ENCODE data around the gene KIF4B. TPM values are rescaled to one million over a fixed set of nuclear protein-coding genes. Genes with fewer than 3 reads are reported as not detected.

Gene KIF4B
- polyA plus RNA-seq, 1 donor (not counting 4 experiments of a cell fraction or from before 2014, with no cell fraction given): not detected

DNA sequence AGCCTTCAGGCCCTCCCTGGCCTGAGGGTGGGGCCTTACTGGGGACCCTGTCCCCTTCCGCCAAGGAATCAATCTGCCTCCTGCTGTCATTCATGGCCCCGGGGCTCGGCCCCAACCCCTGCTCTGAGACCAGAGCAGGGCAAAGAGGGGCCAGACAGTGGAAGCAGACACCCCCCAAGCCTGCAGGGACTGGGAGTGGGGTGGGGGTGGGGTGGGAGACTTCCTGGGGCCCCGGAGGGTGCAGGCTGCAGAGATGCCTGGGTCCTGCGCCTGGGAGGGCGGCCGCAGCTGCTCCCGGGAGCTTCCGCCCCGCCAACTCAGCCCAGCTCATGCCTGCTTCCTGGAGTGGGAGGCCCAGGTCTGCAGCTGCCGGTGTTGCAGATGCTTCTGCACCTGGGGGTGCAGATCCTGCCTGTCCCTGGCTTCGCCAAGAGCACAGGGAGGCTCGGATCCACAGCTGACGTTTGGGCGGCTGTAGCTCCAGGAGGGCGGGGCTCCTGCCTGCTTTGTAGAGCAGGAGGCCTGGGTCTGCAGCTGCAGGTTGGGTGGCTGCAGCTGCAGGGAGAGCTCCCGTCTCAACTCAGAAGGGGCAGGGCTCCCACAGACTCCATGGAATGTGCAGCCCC lies 6.2 kb downstream of the KIF4B start:
- Histone ChIP-seq H3K27ac (ENCODE audit: control insufficient read depth, insufficient read depth, low read length) (no peak overlapping the region), H3K4me1 (ENCODE audit: control insufficient read depth, extremely low read depth, insufficient read depth, low read length) (no peaks in the 10 kb centered on the region), H3K27me3 (ENCODE audit: control insufficient read depth, extremely low read depth, insufficient read depth, low read length) (no peaks in the 10 kb centered on the region), H3K9ac (ENCODE audit: control insufficient read depth, extremely low read depth, insufficient read depth, low read length) (no peak overlapping the region), H3K4me3 (ENCODE audit: control insufficient read depth in 2 of 3, extremely low read depth in 1 of 3, insufficient read depth in 2 of 3, low read depth in 1 of 3, low read length in 3 of 3) (no peak overlapping the region), H3K79me2 (ENCODE audit: control insufficient read depth, insufficient read depth, low read length) (no peaks in the 10 kb centered on the region), H3K36me3 (ENCODE audit: control insufficient read depth in 2 of 2, extremely low read depth in 1 of 2, insufficient read depth in 2 of 2, low read length in 2 of 2) (no peaks in the 10 kb centered on the region), H3K9me1 (ENCODE audit: control insufficient read depth, extremely low read depth, insufficient read depth, low read length) (no peaks in the 10 kb centered on the region), H4K20me1 (ENCODE audit: control insufficient read depth, extremely low read depth, insufficient read depth, low read length) (no peaks in the 10 kb centered on the region), H3K4me2 (ENCODE audit: control insufficient read depth, extremely low read depth, insufficient read depth, low read depth, low read length) (no peak overlapping the region), H3K9me3 (ENCODE audit: control insufficient read depth, low read depth, low read length) (no peaks in the 10 kb centered on the region), H2AFZ (ENCODE audit: control insufficient read depth, low read length) (no peak overlapping the region)
- FAIRE-seq (no peak), DNase-seq (ENCODE audit: low read depth, low spot score) (no peak)
- dilution Hi-C loops (cut with MboI; ENCODE audit: extremely low pct_ligation_motif_present, low sequenced_read_pairs): no loop called here
- TF ChIP-seq, protein P1, sequence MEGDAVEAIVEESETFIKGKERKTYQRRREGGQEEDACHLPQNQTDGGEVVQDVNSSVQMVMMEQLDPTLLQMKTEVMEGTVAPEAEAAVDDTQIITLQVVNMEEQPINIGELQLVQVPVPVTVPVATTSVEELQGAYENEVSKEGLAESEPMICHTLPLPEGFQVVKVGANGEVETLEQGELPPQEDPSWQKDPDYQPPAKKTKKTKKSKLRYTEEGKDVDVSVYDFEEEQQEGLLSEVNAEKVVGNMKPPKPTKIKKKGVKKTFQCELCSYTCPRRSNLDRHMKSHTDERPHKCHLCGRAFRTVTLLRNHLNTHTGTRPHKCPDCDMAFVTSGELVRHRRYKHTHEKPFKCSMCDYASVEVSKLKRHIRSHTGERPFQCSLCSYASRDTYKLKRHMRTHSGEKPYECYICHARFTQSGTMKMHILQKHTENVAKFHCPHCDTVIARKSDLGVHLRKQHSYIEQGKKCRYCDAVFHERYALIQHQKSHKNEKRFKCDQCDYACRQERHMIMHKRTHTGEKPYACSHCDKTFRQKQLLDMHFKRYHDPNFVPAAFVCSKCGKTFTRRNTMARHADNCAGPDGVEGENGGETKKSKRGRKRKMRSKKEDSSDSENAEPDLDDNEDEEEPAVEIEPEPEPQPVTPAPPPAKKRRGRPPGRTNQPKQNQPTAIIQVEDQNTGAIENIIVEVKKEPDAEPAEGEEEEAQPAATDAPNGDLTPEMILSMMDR (optimal IDR thresholded peaks at IDR 0.05 in 1 of 3, IDR thresholded peaks at IDR 0.05 in 1 of 3, conservative IDR thresholded peaks at IDR 0.05 in 1 of 3; ENCODE audit: extremely low read depth in 1 of 3, insufficient read depth in 2 of 3, low read length in 3 of 3): no peak
- no peak for TF ChIP-seq EZH2 (IDR thresholded peaks at IDR 0.05; ENCODE audit: low read length)

DNA sequence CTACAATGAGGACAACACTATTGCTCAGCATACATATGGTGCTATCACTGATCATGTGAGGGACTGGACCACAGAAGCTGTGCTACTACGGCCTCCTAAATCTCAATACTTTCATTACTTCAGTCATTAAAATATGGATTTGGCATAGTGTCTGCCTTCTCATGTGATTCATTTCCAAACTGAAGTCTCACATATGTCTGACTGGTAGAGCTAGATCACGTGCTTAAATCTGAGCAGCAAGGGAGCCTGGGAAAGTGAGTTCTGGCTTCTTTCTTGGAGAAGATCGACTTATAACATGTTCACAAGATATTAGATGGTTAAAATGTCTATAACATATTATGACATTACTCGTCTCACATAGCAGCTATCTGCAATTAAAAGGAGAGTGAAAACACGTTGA lies 8.3 kb downstream of the KIF4B start:
- no peak for FAIRE-seq
- Histone ChIP-seq H3K27ac (ENCODE audit: control insufficient read depth, insufficient read depth, low read length) (no peak overlapping the region), H3K9me3 (ENCODE audit: control insufficient read depth, low read depth, low read length) (no peaks in the 10 kb centered on the region)

More for the DNA sequence above, 8.3 kb downstream of the KIF4B start:
- Histone ChIP-seq H3K4me3 (ENCODE audit: control insufficient read depth in 2 of 3, extremely low read depth in 1 of 3, insufficient read depth in 2 of 3, low read depth in 1 of 3, low read length in 3 of 3) (no peak overlapping the region), H3K9me1 (ENCODE audit: control insufficient read depth, extremely low read depth, insufficient read depth, low read length) (no peaks in the 10 kb centered on the region), H4K20me1 (ENCODE audit: control insufficient read depth, extremely low read depth, insufficient read depth, low read length) (no peaks in the 10 kb centered on the region), H2AFZ (ENCODE audit: control insufficient read depth, low read length) (no peak overlapping the region), H3K79me2 (ENCODE audit: control insufficient read depth, insufficient read depth, low read length) (no peaks in the 10 kb centered on the region), H3K4me1 (ENCODE audit: control insufficient read depth, extremely low read depth, insufficient read depth, low read length) (no peaks in the 10 kb centered on the region), H3K27me3 (ENCODE audit: control insufficient read depth, extremely low read depth, insufficient read depth, low read length) (no peaks in the 10 kb centered on the region), H3K9ac (ENCODE audit: control insufficient read depth, extremely low read depth, insufficient read depth, low read length) (no peak overlapping the region), H3K36me3 (ENCODE audit: control insufficient read depth in 2 of 2, extremely low read depth in 1 of 2, insufficient read depth in 2 of 2, low read length in 2 of 2) (no peaks in the 10 kb centered on the region), H3K4me2 (ENCODE audit: control insufficient read depth, extremely low read depth, insufficient read depth, low read depth, low read length) (no peak overlapping the region)
- DNase-seq (ENCODE audit: low read depth, low spot score): no peak
- TF ChIP-seq, protein P1 (optimal IDR thresholded peaks at IDR 0.05 in 1 of 3, IDR thresholded peaks at IDR 0.05 in 1 of 3, conservative IDR thresholded peaks at IDR 0.05 in 1 of 3; ENCODE audit: extremely low read depth in 1 of 3, insufficient read depth in 2 of 3, low read length in 3 of 3): no peak
- no peak for TF ChIP-seq EZH2 (IDR thresholded peaks at IDR 0.05; ENCODE audit: low read length)
- dilution Hi-C loops (cut with MboI; ENCODE audit: extremely low pct_ligation_motif_present, low sequenced_read_pairs): no loop called here

All from keratinocyte (primary cell).